Measurements from ENCODE around the gene KSR1.
"Not testable (repeated sequence)": the region's sequence is repeated elsewhere in the genome, so short reads cannot be mapped to it uniquely, and the experiment has no call there.

KSR1 gene

GRCh38 chr17:27669136-27669535 lies 212.9 kb downstream of the KSR1 start:
- no peak for DNase-seq

- no peak for DNase-seq
Observed at GRCh38 chr17:27669850-27670249, 213.6 kb downstream of the KSR1 start.

GRCh38 chr17:27670791-27671590 lies 214.7 kb downstream of the KSR1 start:
- no peak for DNase-seq

GRCh38 chr17:27671591-27671910 lies 215.3 kb downstream of the KSR1 start:
- DNase-seq = no peak

DNA sequence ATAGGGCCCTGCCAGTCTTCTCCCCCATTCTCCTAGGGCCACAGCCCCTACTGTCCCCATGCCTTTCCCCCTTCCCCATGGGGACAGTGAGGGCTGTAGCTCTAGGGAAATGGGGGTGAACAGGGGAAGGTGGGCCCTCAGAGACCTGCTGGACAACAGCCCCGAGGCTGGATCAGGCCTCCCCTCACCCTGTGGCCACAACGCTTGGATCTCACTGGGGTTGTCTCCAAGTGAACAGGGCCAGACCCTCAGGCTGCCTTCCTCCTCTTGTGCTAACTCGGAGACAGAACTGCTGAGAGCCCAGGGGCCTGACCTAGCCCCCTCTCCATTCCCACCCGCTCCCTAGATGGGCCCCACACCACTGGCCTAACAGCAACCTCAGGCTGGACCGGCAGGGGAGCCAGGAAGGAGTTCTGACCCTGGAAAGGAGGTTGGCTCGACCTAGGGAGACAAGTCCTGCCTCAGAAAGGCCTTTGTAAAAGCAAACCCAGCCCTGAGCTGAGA lies 215.8 kb downstream of the KSR1 start:
- DNase-seq = not testable (repeated sequence)

DNA sequence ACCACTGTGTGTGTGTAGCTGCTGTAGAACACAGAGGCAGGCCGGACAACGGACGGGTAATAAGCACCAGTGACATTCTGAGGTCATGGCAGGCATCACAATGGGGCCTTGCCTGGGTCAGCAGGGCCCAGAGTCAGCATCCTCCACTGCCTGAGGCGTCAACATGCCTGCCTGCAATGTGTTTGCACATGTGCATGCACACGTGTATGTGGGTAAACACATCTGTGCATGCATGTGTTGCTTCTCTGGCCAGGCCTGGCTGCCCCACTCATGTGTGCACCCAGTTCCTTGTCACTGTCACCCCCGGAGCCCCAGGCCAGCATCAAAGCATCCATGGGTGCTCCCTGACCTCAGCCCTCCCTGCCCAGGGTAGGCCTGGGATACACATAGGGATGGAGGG lies 218.1 kb downstream of the KSR1 start:
- no peak for DNase-seq
